Measurements from ENCODE around the gene NXF1.
A peak's percentile ranks its signal among the peaks of the same experiment; 100 is the strongest.
"Not testable (repeated sequence)": the region's sequence is repeated elsewhere in the genome, so short reads cannot be mapped to it uniquely, and the experiment has no call there.

Gene NXF1

GRCh38 chr11:62782753-62783152, 22.5 kb downstream of the NXF1 start:
- DNase-seq: no peak

GRCh38 chr11:62778441-62778840, 26.8 kb downstream of the NXF1 start:
- DNase-seq: no peak

DNA sequence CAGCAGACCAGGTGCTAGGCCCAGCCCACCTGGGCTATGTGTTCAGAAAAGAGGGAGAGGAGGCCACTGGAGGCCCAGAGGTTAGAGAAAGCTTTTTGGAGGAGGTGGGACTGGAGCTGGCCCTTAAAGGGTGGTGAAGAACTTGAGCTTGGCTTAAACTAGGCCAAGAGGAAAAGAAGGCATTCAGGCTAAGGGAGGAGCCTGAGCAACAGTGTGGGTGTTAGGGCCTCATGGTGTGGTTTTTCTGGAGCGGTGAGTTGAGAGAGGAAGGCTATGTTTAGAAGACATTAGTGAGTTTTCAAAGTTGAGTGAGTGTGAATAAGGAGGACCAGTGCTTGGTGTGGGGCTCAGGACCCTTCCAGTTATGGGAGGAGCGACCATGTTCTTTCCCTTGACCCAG, 27.9 kb downstream of the NXF1 start:
- no peak for DNase-seq

- DNase-seq: no peak
Observed at GRCh38 chr11:62775646-62776045, 29.6 kb downstream of the NXF1 start.

- DNase-seq: no peak
Observed at GRCh38 chr11:62774407-62774806, 30.8 kb downstream of the NXF1 start.

- peak; percentile 96 for DNase-seq
Observed at GRCh38 chr11:62771144-62772021, 33.9 kb downstream of the NXF1 start, which contains the start of gene TAF6L. Gene TAF6L (plus strand): TSS chr11:62771396. CDS start chr11:62775784, 4,388 bp downstream.

GRCh38 chr11:62770778-62771143, 34.5 kb downstream of the NXF1 start:
- peak; percentile 35 for DNase-seq

- DNase-seq: not testable (repeated sequence)
Observed at GRCh38 chr11:62760867-62761227, 44.4 kb downstream of the NXF1 start.

DNA sequence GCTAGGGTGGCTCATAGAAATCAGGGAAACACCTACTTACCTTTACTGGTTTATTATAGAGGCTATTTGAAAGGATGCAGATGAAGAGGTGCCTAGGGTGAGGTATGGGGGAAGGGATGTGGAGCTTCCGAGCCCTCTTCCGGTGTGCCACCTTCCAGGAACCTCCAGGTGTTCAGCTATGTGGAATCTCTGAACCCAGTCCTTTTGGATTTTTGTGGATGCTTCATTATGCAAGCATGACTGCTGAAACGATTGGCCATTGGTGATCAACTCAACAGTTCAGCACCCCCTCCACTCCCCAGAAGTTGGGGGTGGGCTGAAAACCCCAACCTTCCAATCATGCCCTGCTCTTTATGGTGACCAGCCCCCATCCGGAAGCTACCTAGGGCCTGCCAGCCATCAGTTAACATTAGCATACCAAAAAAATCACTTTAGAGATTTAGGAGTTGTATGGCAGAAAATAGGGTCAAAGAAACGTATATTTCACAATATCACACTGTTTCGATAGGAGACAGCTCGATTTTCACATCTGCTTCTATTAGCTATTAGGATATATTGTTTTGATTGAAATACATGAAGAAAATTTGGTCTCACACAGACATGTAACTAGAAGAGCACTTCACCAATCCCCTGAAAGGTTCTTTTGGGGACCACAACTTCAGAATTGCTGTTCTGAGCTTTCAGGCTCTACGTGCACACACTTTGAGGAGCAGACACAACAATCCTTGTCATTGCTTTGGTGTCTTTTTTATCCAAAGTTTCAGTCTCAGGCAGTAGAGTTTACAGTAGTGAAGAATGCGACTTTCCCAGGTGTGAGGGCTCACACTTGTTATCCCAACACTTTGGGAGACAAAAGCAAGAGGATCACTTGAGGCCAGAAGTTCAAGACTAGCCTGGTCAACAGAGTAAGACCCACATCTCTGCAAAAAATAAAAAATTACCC, 47.1 kb downstream of the NXF1 start:
- no peak for DNase-seq

GRCh38 chr11:62755086-62755615, 50.1 kb downstream of the NXF1 start:
- no peak for DNase-seq

- peak; percentile 98 for DNase-seq
Observed at GRCh38 chr11:62753736-62754603, 51.3 kb downstream of the NXF1 start, which contains the start of gene ZBTB3. Gene ZBTB3 (minus strand): TSS chr11:62754160. CDS start chr11:62753664, 496 bp downstream.

DNA sequence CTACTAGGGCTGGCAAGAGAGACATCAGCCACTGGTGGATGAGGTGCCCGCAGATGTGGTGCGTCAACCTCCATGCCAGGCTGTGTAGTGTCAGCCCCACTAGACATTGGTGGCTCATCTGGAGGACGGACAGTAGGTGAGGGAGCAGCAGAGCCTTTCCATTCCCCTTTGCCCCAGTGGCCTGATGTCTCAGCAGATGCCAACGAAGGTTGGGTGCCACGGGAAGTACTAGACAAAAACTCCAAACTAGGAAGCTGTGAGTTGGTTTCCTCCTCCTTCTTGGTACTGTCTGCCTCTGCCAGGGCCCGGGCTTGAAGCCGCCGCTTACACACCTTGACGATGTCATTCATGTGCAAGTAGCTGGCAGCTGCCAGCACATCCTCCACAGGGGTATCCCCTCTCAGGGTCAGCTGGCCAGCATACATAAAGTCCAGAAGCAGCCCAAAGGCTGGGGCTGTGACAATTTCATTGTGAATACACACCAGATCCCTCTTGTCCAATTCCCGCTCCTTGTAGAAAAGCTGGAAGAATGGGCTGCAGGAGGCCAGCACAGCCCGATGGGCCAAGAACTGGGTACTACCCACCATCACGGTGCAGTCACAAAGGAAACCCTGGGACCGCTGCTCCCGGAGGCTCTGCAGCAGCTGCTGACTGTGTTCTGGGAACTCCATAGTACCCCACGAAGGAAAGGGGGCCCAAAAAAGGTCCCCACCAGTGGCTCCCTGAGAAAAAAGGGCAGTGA, 52.1 kb downstream of the NXF1 start:
- no peak for DNase-seq

GRCh38 chr11:62752177-62752785, 53.0 kb downstream of the NXF1 start:
- DNase-seq: no peak

- DNase-seq: not testable (repeated sequence)
Observed at GRCh38 chr11:62749931-62750330, 55.3 kb downstream of the NXF1 start.

GRCh38 chr11:62747475-62748160, 57.6 kb downstream of the NXF1 start:
- DNase-seq: no peak

Data from NCI-H1436 (cell line).